ELR (cell line): ENCODE data around the gene BID.
"Not testable (repeated sequence)": the region's sequence is repeated elsewhere in the genome, so short reads cannot be mapped to it uniquely, and the experiment has no call there.

Experiments used
- DNase-seq: peaks from one replicate; pipeline ENCODE4 v3.0.0-alpha.2; 2015; ENCODE audit warnings: low read depth

Gene BID

DNA sequence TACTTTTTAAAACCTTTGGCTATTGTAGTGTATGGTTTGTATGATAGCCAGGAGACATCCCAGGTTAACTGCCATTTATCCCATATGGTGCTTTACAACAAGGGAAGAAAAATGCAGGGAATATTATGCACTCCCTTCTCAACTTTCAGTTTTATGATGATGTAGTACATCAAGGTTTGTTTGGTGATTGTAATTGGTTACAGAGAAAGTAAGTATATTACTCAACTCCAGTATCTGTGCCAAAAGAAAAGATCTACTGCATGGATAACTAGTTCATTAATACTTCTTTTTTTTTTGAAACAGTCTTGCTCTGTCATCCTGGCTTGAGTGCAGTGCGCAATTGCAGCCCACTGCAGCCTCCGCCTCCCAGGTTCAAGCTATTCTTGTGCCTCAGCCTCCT lies 70.5 kb downstream of the BID start:
- no peak for DNase-seq

DNA sequence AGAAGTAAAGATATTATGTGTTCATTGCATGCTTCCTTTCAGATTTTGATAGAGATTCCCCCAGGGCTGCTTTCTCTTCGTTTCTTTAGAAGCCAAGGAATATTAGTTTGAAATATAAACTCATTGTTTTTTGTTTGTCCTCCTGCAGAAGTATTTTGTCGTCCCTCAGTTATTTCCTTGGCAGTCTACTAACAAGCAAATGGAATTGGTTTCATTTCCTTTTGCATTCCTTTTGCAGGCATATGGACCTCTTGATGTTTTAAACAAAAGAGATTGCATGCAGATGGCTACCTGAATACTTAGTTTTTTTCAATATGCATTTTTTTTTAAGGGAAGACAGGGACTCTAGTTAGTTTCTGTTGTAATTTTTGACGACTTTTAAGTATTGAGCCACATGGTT lies 73.5 kb downstream of the BID start:
- DNase-seq, result no peak

DNA sequence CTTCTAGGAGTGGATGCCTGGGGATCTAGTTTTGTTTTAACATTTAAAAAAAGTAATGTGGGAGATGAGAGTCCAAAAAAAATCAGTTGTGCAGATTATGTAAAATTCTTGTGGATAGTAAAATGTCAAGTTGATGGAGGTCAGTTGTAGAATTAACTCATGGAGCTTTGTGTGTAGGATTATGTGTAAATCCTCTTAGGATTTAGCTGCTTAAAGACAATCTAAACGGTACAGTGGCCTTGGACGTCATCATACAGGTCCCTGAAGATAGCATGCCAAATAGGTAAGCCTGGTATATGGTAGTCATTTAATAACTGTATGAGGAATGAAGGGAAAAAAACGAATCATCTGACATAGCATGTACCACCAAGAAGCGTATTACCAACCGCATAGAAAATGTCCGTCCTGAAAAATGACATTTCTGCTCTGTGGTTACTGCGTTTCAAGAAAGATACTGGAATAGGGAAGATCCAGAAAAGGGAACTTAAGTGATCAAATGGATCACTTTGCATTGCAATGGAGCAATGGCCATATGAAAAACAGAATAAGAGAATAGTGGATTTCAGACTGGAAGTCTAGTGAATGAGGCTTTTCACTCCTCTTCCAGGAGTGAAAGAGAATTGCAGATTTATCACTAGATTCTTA lies 74.5 kb downstream of the BID start:
- no peak for DNase-seq

GRCh38 chr22:17698948-17699347 lies 75.3 kb downstream of the BID start:
- DNase-seq, result no peak

- DNase-seq, result not testable (repeated sequence)
Measured at GRCh38 chr22:17698276-17698675, 76.0 kb downstream of the BID start.

DNA sequence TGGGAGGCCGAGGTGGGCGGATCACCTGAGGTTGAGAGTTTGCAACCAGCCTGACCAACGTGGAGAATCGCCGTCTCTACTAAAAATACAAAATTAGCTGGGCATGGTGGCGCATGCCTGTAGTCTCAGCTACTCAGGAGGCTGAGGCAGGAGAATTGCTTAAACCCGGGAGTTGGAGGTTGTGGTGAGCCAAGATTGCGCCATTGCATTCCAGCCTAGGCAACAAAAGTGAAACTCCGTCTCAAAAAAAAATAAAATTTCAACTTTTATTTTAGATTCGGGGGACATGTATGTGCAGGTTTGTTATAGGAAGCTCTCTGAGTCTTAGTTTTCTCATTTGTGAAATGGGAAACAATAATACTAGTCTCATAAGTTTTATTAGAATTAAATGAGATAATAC lies 77.1 kb downstream of the BID start:
- not testable (repeated sequence) for DNase-seq

GRCh38 chr22:17695986-17696385 lies 78.3 kb downstream of the BID start:
- DNase-seq, result no peak

GRCh38 chr22:17694752-17695151 lies 79.5 kb downstream of the BID start:
- no peak for DNase-seq

DNA sequence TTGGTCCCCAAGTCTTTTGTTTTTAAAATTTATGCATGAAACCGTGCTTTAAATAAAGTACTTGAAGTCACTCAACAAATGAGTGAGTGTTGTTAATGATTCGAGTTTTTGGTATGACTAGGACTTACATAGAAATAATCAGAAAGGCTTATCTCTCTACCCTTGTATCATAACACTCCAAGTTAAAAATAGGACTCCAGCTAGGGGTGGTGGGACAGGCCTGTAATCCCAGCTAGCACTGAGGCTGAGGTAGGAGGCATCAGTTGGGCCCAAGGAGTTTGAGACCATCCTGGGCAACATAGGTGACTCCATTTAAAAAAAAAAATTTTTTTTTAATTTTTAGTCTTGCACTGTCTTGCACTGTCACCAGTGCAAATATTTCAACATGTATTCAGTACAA lies 80.1 kb downstream of the BID start:
- DNase-seq, result no peak

DNA sequence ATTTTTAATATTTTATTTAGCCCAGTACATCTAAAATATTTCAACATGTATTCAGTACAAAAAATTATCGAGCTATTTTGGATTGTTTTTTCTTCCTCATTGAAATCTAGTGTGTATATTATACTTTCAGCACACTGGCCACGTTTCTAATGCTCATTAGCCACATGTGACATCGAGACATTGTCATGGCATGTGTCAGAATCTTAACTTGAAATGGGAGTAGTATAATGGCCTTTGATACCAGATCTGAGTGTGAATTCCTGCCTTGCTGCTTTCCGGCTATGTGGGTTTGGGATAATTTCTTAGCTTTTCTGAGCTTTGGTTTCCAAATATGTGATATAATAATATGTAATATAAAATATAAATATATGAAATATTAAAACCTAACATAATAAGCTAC lies 81.4 kb downstream of the BID start:
- DNase-seq, result no peak

DNA sequence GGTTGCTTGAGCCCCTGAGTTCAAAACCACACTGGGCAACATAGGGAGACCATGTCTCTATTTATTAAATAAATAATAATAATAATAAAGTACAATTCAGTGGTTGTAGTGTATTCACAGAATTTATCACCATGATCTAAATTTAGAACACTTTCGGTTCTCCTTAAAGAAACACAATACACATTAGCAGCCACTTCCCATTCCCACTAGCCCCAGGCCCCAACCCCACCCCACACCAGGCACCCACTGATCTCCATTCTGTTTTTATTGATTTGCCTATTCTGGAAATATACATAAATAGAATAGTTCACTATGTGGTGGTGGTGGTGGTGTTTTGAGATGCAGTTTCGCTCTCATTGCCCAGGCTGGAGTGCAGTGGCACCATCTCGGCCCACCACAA lies 90.0 kb downstream of the BID start:
- no peak for DNase-seq
